K562 (cell line): ENCODE data around the gene GET3. TPM values are rescaled to one million over a fixed set of nuclear protein-coding genes. Genes with fewer than 3 reads are reported as not detected.

Experiments
- CHCHD3 ChIP-seq: fragments of 250-450 bp; sonication (Bioruptor Pico); IDR thresholded peaks from 2 replicates; pipeline ENCODE4 v2.1.2; 2022; ENCODE audit warnings: mild to moderate bottlenecking
- CHD4 ChIP-seq: fragments of 200-600 bp; sonication (generic); IDR thresholded peaks from 3 replicates; pipeline ENCODE4 v1.6.1; 2012; ENCODE audit warnings: low read depth, mild to moderate bottlenecking, mixed read lengths, low read length, inconsistent platforms; ENCODE audit not compliant: insufficient read depth, insufficient replicate concordance, poor library complexity, severe bottlenecking
- KLF1 ChIP-seq: fragments of 450-650 bp; IDR thresholded peaks from 2 replicates; pipeline ENCODE4 v1.6.1; 2016; ENCODE audit warnings: missing genetic modification characterization, missing compliant biosample characterization
- NR2F6 ChIP-seq: fragments of 450-650 bp; formaldehyde crosslinking; IDR thresholded peaks from 2 replicates; pipeline ENCODE4 v1.4.0; 2020; ENCODE audit warnings: mild to moderate bottlenecking
- POLR2G ChIP-seq: fragments of 200-400 bp; formaldehyde crosslinking; IDR thresholded peaks from 2 replicates; pipeline ENCODE4 v1.6.1; 2017; ENCODE audit warnings: low read depth, mild to moderate bottlenecking, antibody characterized with exemption, low read length, moderate library complexity
- PTRF ChIP-seq: fragments of 450-650 bp; IDR thresholded peaks from 2 replicates; pipeline ENCODE4 v1.6.1; 2016; ENCODE audit warnings: mild to moderate bottlenecking, missing genetic modification characterization, missing compliant biosample characterization
- RAD51 ChIP-seq: fragments of 450-650 bp; IDR thresholded peaks from 2 replicates; pipeline ENCODE4 v1.7.1; 2016; ENCODE audit warnings: low read depth, mild to moderate bottlenecking, borderline replicate concordance
- RBM25 ChIP-seq: fragments of 200-400 bp; formaldehyde crosslinking; IDR thresholded peaks from 2 replicates; pipeline ENCODE4 v1.6.1; 2018; ENCODE audit warnings: low read length, low read depth, moderate library complexity; ENCODE audit not compliant: severe bottlenecking
- SIN3A ChIP-seq, 2 experiments: fragments of 150-350 bp in 1 of 2; IDR thresholded peaks; 2 replicates each; pipeline ENCODE4 v1.6.1; 2011 to 2016; ENCODE audit warnings: borderline replicate concordance in 2 of 2, low read depth in 2 of 2, low read length in 2 of 2, mild to moderate bottlenecking in 2 of 2, moderate library complexity in 2 of 2; ENCODE audit not compliant: control insufficient read depth in 1 of 2
- SMARCB1 ChIP-seq: IDR thresholded peaks from 2 replicates; pipeline ENCODE4 v1.6.1; 2011; ENCODE audit warnings: improper control_type of control experiment, low read depth; ENCODE audit not compliant: insufficient read length
- SOX6 ChIP-seq: fragments of 450-650 bp; IDR thresholded peaks from 2 replicates; pipeline ENCODE4 v1.6.1; 2014; ENCODE audit warnings: mild to moderate bottlenecking
- ZNF184 ChIP-seq: sonication (generic); formaldehyde crosslinking; IDR thresholded peaks from 2 replicates; pipeline ENCODE4 v1.5.0; 2020; ENCODE audit warnings: missing genetic modification reagents
- ZNF311 ChIP-seq: fragments of 250-450 bp; sonication (Bioruptor Pico); IDR thresholded peaks from 2 replicates; pipeline ENCODE4 v1.4.0; 2020; ENCODE audit warnings: mild to moderate bottlenecking, moderate library complexity
- ZNF347 ChIP-seq: fragments of 450-650 bp; formaldehyde crosslinking; IDR thresholded peaks from 2 replicates; pipeline ENCODE4 v1.4.0; 2020; ENCODE audit warnings: low read depth, mild to moderate bottlenecking, moderate library complexity
- ZNF436 ChIP-seq: fragments of 250-450, 450-650 bp; sonication (Bioruptor Pico); formaldehyde crosslinking; IDR thresholded peaks from 2 replicates; pipeline ENCODE4 v1.7.0; 2020; ENCODE audit warnings: mild to moderate bottlenecking
- ZNF695 ChIP-seq: fragments of 450-650 bp; formaldehyde crosslinking; IDR thresholded peaks from 2 replicates; pipeline ENCODE4 v1.4.0; 2020; ENCODE audit warnings: mild to moderate bottlenecking, moderate library complexity
- polyA plus RNA-seq, 8 experiments: library from polyadenylated mRNA; depleted of rRNA in 4 of 8; stranded (reverse) in 5 of 8; unstranded in 3 of 8; fragments of >200 nt; fragmentation: Nextera tagmentation in 2 of 8; fragmentation: Illumina TruSeq in 1 of 8; extraction: Ambion mirVana in 2 of 8; extraction: Trizol in 1 of 8; gene quantifications; 2 replicates each; pipeline versions ENCODE4 v1.2.1 to v1.2.3, GENCODE V29; 2011 to 2014; ENCODE audit warnings: inconsistent platforms in 1 of 8, missing spikeins in 1 of 8
- total RNA-seq, 7 experiments: library from RNA; depleted of rRNA in 6 of 7; stranded (reverse); fragments of >200 nt in 6 of 7; fragmentation: Illumina TruSeq in 2 of 7; extraction: Trizol in 2 of 7; gene quantifications; 2 replicates each; pipeline versions ENCODE4 v1.2.1 to v1.2.3, GENCODE V29; 2011 to 2021; ENCODE audit warnings: low replicate concordance in 1 of 7
- TF ChIP-seq, protein P1 (sequence below): fragments of 250-450 bp; sonication (Bioruptor Pico); IDR thresholded peaks from 2 replicates; pipeline ENCODE4 v1.4.0; 2020; ENCODE audit warnings: mild to moderate bottlenecking, moderate library complexity
- TF ChIP-seq, protein P2 (sequence below): fragments of 450-650 bp; formaldehyde crosslinking; IDR thresholded peaks from 2 replicates; pipeline ENCODE4 v1.4.0; 2020; ENCODE audit warnings: mild to moderate bottlenecking, moderate library complexity
- TF ChIP-seq, protein P3 (sequence below): fragments of 250-450 bp; sonication (Bioruptor Pico); IDR thresholded peaks from 2 replicates; pipeline ENCODE4 v1.8.0; 2021; ENCODE audit warnings: moderate library complexity, mild to moderate bottlenecking, inconsistent platforms
- TF ChIP-seq, protein P4 (sequence below): IDR thresholded peaks from 2 replicates; pipeline ENCODE4 v1.6.1; 2011; ENCODE audit warnings: borderline replicate concordance, low read depth, mild to moderate bottlenecking, moderate library complexity, low read length; ENCODE audit not compliant: insufficient read depth, poor library complexity, severe bottlenecking

The GET3 gene
- total and polyA plus RNA-seq, 9 of the 15 experiments (the other 6 are each of a cell fraction or from before 2014, with no cell fraction given) = 8.3 to 83.5 (median 51.8) TPM

DNA sequence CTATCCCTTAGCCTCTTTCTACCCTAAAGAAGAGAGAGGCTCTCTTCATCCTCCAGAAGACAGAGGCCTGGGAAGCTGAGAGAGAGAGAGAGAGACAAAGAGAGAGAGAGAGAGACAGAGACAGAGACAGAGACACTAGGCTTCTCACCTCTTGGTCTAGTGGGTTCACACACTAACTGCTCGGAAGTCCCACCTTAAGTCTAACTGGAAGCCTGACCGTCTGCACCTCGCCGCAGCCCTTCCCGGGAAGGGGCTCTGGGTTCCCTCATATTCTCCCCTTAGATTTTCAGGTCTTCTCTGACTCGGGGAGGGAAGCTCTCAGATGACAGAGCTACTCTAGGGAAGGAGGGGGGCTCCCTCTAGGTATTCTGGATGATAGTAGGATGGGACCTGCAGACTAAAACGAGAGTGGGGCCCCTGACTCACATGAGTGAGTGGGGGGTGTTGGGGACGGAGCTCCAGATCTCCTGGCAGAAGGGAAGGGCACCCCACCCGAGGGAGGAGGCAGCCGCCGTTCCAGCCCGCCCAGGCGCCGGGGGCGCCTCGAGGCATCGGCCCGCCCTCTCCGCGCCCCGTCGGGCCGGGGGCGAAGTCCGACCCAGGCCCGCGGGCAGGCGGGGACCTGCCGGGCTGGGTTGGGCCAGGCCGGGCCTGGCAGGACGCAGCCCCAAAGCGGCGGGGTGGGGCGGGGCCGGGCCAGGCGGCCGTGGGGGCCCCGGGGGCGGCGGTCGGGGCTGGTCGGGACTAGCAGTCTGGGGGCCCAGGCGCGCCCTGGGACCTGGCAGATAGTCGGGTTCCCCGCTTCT, 52.0 kb downstream of the GET3 start (continued):
- no peak for TF ChIP-seq ZNF695
- peak; percentile 71 for TF ChIP-seq RBM25
- TF ChIP-seq NR2F6 (CRISPR knock-in tag) = no peak
- no peak for TF ChIP-seq KLF1 (tag)
- no peak for TF ChIP-seq ZNF436 (CRISPR knock-in tag)
- TF ChIP-seq, protein P1, sequence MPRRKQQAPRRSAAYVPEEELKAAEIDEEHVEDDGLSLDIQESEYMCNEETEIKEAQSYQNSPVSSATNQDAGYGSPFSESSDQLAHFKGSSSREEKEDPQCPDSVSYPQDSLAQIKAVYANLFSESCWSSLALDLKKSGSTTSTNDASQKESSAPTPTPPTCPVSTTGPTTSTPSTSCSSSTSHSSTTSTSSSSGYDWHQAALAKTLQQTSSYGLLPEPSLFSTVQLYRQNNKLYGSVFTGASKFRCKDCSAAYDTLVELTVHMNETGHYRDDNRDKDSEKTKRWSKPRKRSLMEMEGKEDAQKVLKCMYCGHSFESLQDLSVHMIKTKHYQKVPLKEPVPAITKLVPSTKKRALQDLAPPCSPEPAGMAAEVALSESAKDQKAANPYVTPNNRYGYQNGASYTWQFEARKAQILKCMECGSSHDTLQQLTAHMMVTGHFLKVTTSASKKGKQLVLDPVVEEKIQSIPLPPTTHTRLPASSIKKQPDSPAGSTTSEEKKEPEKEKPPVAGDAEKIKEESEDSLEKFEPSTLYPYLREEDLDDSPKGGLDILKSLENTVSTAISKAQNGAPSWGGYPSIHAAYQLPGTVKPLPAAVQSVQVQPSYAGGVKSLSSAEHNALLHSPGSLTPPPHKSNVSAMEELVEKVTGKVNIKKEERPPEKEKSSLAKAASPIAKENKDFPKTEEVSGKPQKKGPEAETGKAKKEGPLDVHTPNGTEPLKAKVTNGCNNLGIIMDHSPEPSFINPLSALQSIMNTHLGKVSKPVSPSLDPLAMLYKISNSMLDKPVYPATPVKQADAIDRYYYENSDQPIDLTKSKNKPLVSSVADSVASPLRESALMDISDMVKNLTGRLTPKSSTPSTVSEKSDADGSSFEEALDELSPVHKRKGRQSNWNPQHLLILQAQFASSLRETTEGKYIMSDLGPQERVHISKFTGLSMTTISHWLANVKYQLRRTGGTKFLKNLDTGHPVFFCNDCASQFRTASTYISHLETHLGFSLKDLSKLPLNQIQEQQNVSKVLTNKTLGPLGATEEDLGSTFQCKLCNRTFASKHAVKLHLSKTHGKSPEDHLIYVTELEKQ (CRISPR knock-in tag) = no peak
- TF ChIP-seq, protein P2, sequence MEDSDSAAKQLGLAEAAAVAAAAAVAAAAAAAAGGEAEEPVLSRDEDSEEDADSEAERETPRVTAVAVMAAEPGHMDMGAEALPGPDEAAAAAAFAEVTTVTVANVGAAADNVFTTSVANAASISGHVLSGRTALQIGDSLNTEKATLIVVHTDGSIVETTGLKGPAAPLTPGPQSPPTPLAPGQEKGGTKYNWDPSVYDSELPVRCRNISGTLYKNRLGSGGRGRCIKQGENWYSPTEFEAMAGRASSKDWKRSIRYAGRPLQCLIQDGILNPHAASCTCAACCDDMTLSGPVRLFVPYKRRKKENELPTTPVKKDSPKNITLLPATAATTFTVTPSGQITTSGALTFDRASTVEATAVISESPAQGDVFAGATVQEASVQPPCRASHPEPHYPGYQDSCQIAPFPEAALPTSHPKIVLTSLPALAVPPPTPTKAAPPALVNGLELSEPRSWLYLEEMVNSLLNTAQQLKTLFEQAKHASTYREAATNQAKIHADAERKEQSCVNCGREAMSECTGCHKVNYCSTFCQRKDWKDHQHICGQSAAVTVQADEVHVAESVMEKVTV (CRISPR knock-in tag) = no peak
- TF ChIP-seq SOX6 = no peak
- no peak for TF ChIP-seq CHCHD3
- TF ChIP-seq, protein P3, sequence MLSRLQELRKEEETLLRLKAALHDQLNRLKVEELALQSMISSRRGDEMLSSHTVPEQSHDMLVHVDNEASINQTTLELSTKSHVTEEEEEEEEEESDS (CRISPR knock-in tag) = no peak
- TF ChIP-seq SMARCB1 = no peak
- no peak for TF ChIP-seq ZNF311 (CRISPR knock-in tag)
- TF ChIP-seq RAD51 = no peak
- TF ChIP-seq SIN3A (IDR thresholded peaks at IDR 0.05; ENCODE audit: borderline replicate concordance in 2 of 2, control insufficient read depth in 1 of 2, low read depth in 2 of 2, low read length in 2 of 2) = no peak
- no peak; the same call in 1 of the 2 replicates for TF ChIP-seq POLR2G
- TF ChIP-seq, protein P4, sequence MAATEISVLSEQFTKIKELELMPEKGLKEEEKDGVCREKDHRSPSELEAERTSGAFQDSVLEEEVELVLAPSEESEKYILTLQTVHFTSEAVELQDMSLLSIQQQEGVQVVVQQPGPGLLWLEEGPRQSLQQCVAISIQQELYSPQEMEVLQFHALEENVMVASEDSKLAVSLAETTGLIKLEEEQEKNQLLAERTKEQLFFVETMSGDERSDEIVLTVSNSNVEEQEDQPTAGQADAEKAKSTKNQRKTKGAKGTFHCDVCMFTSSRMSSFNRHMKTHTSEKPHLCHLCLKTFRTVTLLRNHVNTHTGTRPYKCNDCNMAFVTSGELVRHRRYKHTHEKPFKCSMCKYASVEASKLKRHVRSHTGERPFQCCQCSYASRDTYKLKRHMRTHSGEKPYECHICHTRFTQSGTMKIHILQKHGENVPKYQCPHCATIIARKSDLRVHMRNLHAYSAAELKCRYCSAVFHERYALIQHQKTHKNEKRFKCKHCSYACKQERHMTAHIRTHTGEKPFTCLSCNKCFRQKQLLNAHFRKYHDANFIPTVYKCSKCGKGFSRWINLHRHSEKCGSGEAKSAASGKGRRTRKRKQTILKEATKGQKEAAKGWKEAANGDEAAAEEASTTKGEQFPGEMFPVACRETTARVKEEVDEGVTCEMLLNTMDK = no peak
- no peak for TF ChIP-seq ZNF347 (CRISPR knock-in tag)
- TF ChIP-seq ZNF184 (CRISPR knock-in tag) = no peak
- peak; percentile 76 for TF ChIP-seq CHD4
- TF ChIP-seq PTRF (tag) = no peak
